H1 (cell line): Measurements from ENCODE around the gene YIPF7. TPM values are rescaled to one million over a fixed set of nuclear protein-coding genes. Genes with fewer than 3 reads are reported as not detected.

Experiments
- ATF2 ChIP-seq: IDR thresholded peaks from 2 replicates; pipeline ENCODE4 v1.6.1; 2012; ENCODE audit warnings: low read length, inconsistent platforms
- CHD2 ChIP-seq: IDR thresholded peaks from 2 replicates; pipeline ENCODE4 v1.6.1; 2012; ENCODE audit warnings: low read length, improper control_type of control experiment
- POLR2AphosphoS5 ChIP-seq: IDR thresholded peaks from 2 replicates; pipeline ENCODE4 v1.6.1; 2011; ENCODE audit warnings: low read depth, low read length
- polyA plus RNA-seq, 7 experiments: library from polyadenylated mRNA; depleted of rRNA in 3 of 7; stranded (reverse) in 5 of 7; unstranded in 2 of 7; fragments of >200 nt in 5 of 7; fragments of 200-250 nt in 2 of 7; gene quantifications; 1 replicate in 5 of 7; 2 replicates in 1 of 7; 4 replicates in 1 of 7; pipeline versions ENCODE4 v1.2.1 to v1.2.3, GENCODE V29; 2011 to 2013; ENCODE audit warnings: missing spikeins in 2 of 7, mixed read lengths in 2 of 7
- total RNA-seq: library from RNA; stranded (reverse); fragmentation: NEBNext Ultra II Directional; extraction: Animal tissue kit (Norgen Biotek cat#: 25700); gene quantifications from 2 replicates; pipeline ENCODE4 v1.2.1, GENCODE V29; 2021

Gene YIPF7
- total and polyA plus RNA-seq, 2 of the 8 experiments (the other 6 are each of a cell fraction or from before 2014, with no cell fraction given), result not detected

GRCh38 chr4:44632089-44632488, 19.3 kb downstream of the YIPF7 start (continued):
- TF ChIP-seq ATF2 (no peak), CHD2 (no peak), POLR2AphosphoS5 (no peak)
